Gastroesophageal sphincter (tissue), 4 donors: ENCODE results near the gene CALB2. TPM values are rescaled to one million over a fixed set of nuclear protein-coding genes. Genes with fewer than 3 reads are reported as not detected.

Experiments
- ATAC-seq: fragments of 150-250 bp; one replicate; pipeline ENCODE4 v1.9.1; 2016; ENCODE audit warnings: mild to moderate bottlenecking, moderate library complexity
- H3K27ac ChIP-seq, 4 donors: fragments of 200-600 bp; sonication (generic) in 3 of 4; 1 replicate in 3 of 4; 2 replicates in 1 of 4; pipeline ENCODE4 v1.5.1; 2016 to 2019
- H3K27me3 ChIP-seq: fragments of 200-600 bp; sonication (generic); one replicate; pipeline ENCODE4 v1.5.1; 2019
- H3K36me3 ChIP-seq, 2 donors: fragments of 200-600 bp; sonication (generic); one replicate each; pipeline ENCODE4 v1.5.1; 2019; ENCODE audit warnings: control low read depth in 1 of 2
- H3K4me1 ChIP-seq, 3 donors: fragments of 200-600 bp; sonication (generic); 1 replicate in 2 of 3; 2 replicates in 1 of 3; pipeline ENCODE4 v1.5.1; 2016 to 2019; ENCODE audit warnings: control low read depth in 2 of 3
- H3K4me3 ChIP-seq, 2 donors: fragments of 200-600 bp; sonication (generic); one replicate each; pipeline ENCODE4 v1.5.1; 2019; ENCODE audit warnings: mild to moderate bottlenecking in 1 of 2, moderate library complexity in 1 of 2
- H3K9me3 ChIP-seq, 3 donors: fragments of 200-600 bp; sonication (generic); one replicate each; pipeline ENCODE4 v1.5.1; 2017 to 2019; ENCODE audit warnings: control low read depth in 2 of 3
- CTCF ChIP-seq, 4 experiments: fragments of 200-600 bp in 2 of 4; fragments of 450-650 bp in 2 of 4; sonication (generic) in 1 of 4; IDR thresholded peaks; one replicate each; pipeline ENCODE4 v1.5.1; 2017 to 2019; ENCODE audit warnings: antibody characterized with exemption in 4 of 4, mild to moderate bottlenecking in 2 of 4, moderate library complexity in 2 of 4
- EP300 ChIP-seq: sonication (generic); formaldehyde crosslinking; IDR thresholded peaks from one replicate; pipeline ENCODE4 v1.6.1; 2017; ENCODE audit warnings: antibody characterized with exemption, mild to moderate bottlenecking
- POLR2A ChIP-seq, 2 donors: fragments of 450-650 bp; IDR thresholded peaks; one replicate each; pipeline ENCODE4 v1.6.1; 2017; ENCODE audit warnings: antibody characterized with exemption in 2 of 2, mild to moderate bottlenecking in 2 of 2, moderate library complexity in 1 of 2
- POLR2AphosphoS5 ChIP-seq: sonication (generic); formaldehyde crosslinking; IDR thresholded peaks from one replicate; pipeline ENCODE4 v1.6.1; 2017; ENCODE audit warnings: antibody characterized with exemption
- WGBS, 2 donors: methylation state at CpG; one replicate each; pipeline ENCODE4 v1.1.5; 2018; ENCODE audit warnings: low coverage in 1 of 2; 5-methylcytosine and 5-hydroxymethylcytosine counted together
- total RNA-seq, 4 donors: library from RNA; depleted of rRNA; stranded (reverse); fragments of >200 nt; gene quantifications; one replicate each; pipeline ENCODE4 v1.1.0, GENCODE V29; 2016

Gene CALB2
- total RNA-seq, 4 donors from 2014 or later, result 0.85 to 2.8 TPM; not detected in 2

- Histone ChIP-seq H3K4me1 (no peaks in the 10 kb centered on the region), H3K4me3 (no peak overlapping the region), H3K27me3 (peaks cover 86% of the 10 kb centered on the region), H3K27ac (no peak overlapping the region), H3K9me3 (peaks cover 0 to 19% (median 0%) of the 10 kb centered on the region in 3 donors), H3K36me3 (no peaks in the 10 kb centered on the region)
- TF ChIP-seq POLR2A (IDR thresholded peaks at IDR 0.05) (no peak), CTCF (IDR thresholded peaks at IDR 0.05) (no peak), EP300 (no peak), POLR2AphosphoS5 (no peak)
- 62 to 67% methylated on average over 10 to 12 of the region's 12 CpGs for WGBS, 2 donors
- no peak for ATAC-seq
Measured at GRCh38 chr16:71426880-71427615, 68.5 kb downstream of the CALB2 start.

- no peak for TF ChIP-seq POLR2AphosphoS5
- no peak for TF ChIP-seq EP300
- TF ChIP-seq CTCF (IDR thresholded peaks at IDR 0.05), result no peak
- no peak for TF ChIP-seq POLR2A (IDR thresholded peaks at IDR 0.05)
- Histone ChIP-seq H3K36me3 (no peaks in the 10 kb centered on the region), H3K4me3 (no peak overlapping the region), H3K27ac (no peak overlapping the region), H3K4me1 (no peaks in the 10 kb centered on the region), H3K9me3 (peaks cover 0 to 19% (median 0%) of the 10 kb centered on the region in 3 donors), H3K27me3 (peaks cover 75% of the 10 kb centered on the region)
- no peak for ATAC-seq
Measured at GRCh38 chr16:71428385-71428784, 69.9 kb downstream of the CALB2 start.

- ATAC-seq, result no peak
- 69 to 92% methylated on average over 2 of the region's 2 CpGs for WGBS, 2 donors
- TF ChIP-seq EP300, result no peak
- no peak for TF ChIP-seq POLR2AphosphoS5
- TF ChIP-seq CTCF (IDR thresholded peaks at IDR 0.05), result no peak
- TF ChIP-seq POLR2A (IDR thresholded peaks at IDR 0.05), result no peak
Measured at GRCh38 chr16:71428883-71429282, 70.4 kb downstream of the CALB2 start.

GRCh38 chr16:71429581-71429980, 71.1 kb downstream of the CALB2 start:
- Histone ChIP-seq H3K27me3 (peaks cover 63% of the 10 kb centered on the region), H3K27ac (no peak overlapping the region), H3K4me3 (no peak overlapping the region), H3K9me3 (peaks cover 0 to 19% (median 0%) of the 10 kb centered on the region in 3 donors), H3K36me3 (no peaks in the 10 kb centered on the region), H3K4me1 (no peaks in the 10 kb centered on the region)
- 80 to 83% methylated on average over 1 to 3 of the region's 3 CpGs for WGBS, 2 donors
- ATAC-seq, result no peak
- TF ChIP-seq POLR2A (IDR thresholded peaks at IDR 0.05) (no peak), CTCF (IDR thresholded peaks at IDR 0.05) (no peak), EP300 (no peak), POLR2AphosphoS5 (no peak)

More at GRCh38 chr16:71428883-71429282, 70.4 kb downstream of the CALB2 start:
- Histone ChIP-seq H3K4me1 (no peaks in the 10 kb centered on the region), H3K36me3 (no peaks in the 10 kb centered on the region), H3K27me3 (peaks cover 70% of the 10 kb centered on the region), H3K4me3 (no peak overlapping the region), H3K27ac (no peak overlapping the region), H3K9me3 (peaks cover 0 to 19% (median 0%) of the 10 kb centered on the region in 3 donors)

GRCh38 chr16:71430744-71431143, 72.2 kb downstream of the CALB2 start:
- no peak for TF ChIP-seq POLR2A (IDR thresholded peaks at IDR 0.05)
- TF ChIP-seq POLR2AphosphoS5, result no peak
- TF ChIP-seq EP300, result no peak
- no peak for TF ChIP-seq CTCF (IDR thresholded peaks at IDR 0.05)
- no peak for ATAC-seq
- Histone ChIP-seq H3K9me3 (peaks cover 0 to 19% (median 0%) of the 10 kb centered on the region in 3 donors), H3K4me3 (no peak overlapping the region), H3K27ac (no peak overlapping the region), H3K27me3 (peaks cover 52% of the 10 kb centered on the region), H3K4me1 (no peaks in the 10 kb centered on the region), H3K36me3 (no peaks in the 10 kb centered on the region)
- WGBS, 2 donors, result 64 to 75% methylated on average over 2 of the region's 6 CpGs
